Stimulated activated CD4-positive, alpha-beta T cell treated with anti-CD3 and anti-CD28 coated beads, Interleukin-4, amount 100 ng/mL, for 48 hours (primary cell): ENCODE data around the gene ATP8B4.

ENCODE experiments used
- DNase-seq, 2 donors: peaks; one replicate each; pipeline ENCODE4 v3.0.0-alpha.2; 2020; ENCODE audit warnings: low read depth in 2 of 2

The ATP8B4 gene

DNA sequence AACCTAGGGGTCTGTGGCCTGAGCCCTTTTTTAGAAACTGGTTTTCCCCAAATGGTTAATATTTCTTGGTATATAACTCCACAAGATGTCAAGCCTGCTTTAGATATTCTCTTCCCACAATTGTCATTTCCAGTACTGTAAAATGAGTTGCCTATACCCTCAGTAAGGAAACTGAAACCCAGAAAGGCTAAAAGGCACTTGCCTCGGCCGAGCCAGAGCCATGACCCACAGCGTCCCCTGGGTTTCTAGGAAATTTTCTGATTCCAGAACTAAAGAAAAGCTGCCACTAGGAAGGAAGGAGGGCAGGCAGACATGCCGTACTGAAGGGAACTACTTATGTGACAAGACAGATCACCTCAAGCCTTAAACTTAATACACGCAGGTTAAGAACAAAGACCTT, 59.1 kb downstream of the ATP8B4 start:
- DNase-seq: no peak

DNA sequence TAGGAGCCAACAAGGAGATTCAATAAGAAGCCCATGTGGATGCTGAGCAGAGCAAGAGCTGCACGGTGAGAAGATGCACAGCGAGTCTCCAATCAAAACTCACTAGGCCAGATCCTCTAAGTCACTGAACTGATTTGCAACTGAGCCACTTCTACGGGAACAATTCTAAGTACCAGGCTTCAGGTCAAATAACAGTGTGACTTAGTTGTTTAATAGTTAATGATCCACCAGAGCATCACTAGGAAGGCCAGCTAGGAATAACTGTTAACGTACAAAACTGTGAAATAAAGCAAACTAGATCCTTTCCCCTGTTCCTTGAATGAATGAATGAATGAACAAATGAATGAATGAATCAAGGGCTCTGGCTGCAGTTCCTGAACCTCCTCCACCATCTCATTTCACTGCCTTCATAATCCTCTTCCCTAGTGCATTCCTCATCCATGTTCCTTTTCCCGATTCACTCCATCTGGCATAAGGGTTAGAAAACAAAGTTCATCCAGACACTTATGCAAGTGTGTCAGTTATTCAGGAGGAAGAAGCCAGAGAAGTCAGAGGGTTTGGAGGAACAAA, 59.7 kb downstream of the ATP8B4 start:
- DNase-seq: no peak

DNA sequence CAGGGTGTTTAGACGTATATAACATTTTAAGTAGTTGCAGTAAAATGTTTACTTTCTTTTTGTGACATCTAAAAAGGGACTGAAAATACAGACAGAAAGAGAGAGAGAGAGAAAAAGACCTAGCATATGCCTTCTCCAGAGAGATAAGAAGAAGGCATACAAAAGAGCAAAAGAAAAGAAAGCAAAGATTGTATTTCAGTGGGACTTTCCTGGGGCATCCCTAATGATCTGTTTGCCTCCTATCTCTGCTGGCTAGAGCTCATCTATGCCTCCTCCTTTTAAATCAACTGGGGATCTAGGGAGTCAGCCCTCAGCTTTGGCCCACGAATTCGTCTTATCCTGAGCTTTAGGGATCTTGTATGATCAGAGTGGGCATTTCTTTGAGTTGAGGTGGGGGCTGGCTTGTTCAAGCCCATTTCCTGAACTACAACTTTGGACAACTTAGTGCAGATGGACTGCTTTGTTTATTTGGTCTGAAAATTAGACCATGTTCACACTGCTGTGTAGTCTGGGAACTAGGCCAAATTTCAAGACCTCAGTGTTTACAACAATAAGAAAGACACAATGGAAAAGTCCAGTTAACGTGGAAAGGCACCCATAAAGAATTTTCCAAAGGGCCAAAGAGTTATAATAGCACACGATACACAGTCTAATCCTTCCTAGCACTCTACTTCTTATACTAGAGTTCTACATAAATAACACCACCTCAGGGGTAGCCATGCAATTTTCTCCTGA, 61.0 kb downstream of the ATP8B4 start:
- DNase-seq: no peak

DNA sequence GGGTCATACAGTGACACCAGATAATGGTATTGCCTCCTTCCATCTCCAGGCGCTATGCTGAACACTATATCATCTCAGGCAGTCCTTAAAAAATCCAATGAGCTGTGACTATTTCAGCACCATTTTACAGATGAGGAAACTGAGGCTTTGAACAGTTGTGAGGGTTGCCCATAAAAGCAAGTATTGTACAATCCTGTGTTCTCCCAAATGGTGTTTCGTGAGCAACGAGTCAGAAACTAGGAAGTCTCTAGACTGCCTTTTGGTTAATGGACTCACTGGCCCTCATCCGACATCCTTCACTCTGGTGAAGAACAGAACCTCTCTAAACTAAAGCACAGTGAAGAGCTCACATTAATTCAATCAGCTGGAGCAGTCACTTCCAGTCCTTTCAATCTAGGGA, 61.8 kb downstream of the ATP8B4 start:
- no peak for DNase-seq

DNA sequence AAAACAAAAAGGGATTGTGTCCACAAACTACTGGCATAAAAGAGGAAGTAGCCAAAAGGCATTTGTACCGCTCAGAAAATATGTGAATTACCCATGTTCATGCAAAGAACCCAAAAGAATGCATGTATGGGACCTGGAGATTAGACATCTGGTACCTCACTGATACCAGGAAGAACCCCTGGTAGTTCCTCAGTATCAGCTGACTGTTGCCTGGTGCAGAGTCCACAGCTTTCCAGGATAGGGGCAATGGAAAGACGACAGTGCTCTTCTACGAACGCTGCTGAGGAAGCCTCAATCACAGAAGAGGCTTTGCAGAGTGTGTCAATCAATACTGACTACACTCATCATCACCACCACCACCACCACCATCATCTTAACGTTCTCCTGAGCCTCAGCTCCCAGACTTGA, 63.3 kb downstream of the ATP8B4 start:
- DNase-seq: no peak

DNA sequence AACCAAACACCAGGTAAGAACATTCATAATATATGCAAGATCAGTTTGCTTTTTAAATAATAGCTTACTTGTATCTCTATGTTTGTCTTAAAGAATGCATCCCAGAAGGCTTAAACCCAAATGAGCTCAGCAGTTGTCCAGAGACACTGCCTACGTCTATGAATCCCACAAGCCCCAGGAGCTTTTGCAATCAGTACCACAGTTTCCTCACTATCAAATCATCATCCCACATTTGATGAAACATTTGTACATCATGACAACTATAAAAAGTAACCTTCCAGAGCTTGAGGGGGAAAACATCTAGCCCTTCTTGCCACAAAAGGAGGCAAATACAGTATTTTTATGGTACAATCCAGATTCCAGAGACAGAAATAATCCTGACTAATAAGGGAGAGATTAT, 63.7 kb downstream of the ATP8B4 start:
- DNase-seq: no peak

DNA sequence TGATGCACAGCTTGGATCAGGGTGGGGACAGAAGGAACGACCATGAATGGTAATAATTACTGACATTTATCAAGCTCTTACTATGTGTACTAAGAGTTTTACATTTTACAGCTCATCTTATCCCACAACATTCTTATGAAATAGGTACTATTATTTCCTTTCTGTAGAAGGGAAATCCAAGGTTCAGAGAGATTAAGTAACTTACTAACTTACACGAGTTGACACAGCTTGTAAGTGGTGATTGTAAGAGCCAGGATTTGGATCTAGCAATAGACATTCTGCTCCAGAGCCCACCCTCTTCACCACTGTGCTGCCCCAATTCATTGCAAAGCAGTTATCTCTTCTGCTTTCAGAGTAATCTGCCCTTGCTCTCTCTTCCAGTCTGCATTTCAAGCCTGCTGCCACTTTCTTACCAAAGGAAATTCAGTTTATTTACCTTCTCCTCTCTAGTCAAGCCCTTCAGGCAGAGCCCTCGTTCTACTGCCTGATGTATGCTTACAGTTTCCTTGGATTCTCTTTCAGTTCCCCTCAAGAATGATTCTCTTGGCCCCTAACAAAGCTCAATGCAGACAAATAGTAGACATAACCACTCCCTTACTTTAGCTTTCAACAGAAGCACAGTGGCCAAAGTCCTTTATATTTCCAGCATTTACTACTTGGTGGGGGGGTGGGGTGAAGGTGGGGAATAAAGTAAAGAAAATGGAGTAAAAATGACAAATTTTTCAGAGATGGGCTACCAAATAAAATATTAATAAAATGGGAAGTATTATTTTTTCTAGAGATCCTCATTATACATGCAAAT, 65.8 kb downstream of the ATP8B4 start:
- DNase-seq: no peak

DNA sequence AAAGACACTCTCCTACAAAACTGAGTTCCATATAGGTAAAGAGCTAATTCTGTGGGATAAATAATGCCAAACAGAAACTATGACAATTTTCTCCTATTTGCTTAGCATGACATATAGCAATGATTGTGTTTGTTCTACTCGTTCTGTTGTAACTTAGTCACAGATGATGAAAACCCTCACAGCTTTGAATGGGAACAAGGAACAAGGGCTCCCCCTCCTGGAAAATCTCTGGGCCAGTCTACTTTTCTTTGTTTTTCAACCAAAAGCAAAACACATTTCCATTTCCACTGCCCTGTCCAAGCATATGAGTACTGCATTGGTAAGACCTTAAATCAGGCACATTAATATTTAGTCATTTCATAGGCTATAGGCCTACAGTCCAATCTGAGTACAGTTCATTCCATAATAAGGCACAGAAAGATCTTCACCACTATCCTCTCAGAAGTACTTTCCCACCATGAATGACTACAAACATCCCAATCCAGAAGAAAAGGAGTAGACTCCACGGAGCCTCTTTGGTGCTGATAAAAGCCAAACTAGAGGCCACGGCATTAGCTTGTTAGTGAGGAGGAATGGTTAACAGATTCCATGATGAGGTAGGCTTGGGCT, 67.1 kb downstream of the ATP8B4 start:
- peak in 1 of 2 donors; percentile 5 for DNase-seq

DNA sequence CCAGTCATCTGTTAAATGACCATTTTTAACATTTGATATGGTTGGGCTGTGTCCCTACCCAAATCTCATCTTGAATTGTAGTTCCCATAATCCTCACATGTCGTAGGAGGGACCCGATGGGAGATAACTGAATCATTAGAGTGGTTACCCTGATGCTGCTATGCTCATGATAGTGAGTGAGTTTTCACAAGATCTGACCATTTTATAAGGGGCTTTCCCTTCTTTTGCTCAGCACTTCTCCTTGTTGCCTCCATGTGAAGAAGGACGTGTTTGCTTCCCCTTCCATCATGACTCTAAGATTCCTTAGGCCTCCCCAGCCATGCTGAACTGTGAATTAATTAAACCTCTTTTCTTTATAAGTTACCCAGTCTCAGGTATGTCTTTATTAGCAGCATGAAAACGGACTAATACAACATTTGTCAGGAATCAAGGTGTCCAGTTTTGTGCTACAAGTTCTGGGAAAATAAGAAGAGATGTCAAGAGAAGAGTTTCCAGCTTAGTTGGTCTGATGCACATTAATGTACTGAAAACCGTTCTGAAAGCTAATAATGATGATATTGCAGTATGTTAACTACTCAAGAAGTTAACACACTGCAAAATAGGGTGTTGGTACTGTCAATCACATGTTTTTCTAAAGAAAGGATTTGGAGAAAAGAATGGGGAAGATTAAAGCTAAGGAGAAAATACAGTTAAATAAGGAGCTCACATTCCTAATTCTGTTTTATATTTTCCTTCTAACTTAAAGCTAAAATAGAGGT, 67.9 kb downstream of the ATP8B4 start:
- no peak for DNase-seq

DNA sequence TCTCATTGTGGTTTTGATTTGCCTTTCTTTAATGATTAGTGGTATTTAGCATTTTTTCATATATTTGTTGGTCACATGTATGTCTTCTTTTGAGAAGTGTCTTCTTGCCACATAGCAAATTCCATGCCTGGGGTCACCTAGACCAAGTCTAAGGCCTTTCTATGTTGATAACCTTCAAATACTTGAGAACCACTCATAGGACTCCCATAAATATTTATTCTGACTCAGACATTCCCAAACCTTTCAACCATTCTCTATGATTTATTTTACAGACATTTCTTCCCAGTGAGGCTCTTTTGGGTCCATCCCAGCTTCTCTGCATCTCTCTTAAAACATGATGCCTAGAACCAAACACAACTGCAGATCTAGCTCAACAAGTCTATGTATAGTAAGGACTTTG, 69.2 kb downstream of the ATP8B4 start:
- DNase-seq: no peak

DNA sequence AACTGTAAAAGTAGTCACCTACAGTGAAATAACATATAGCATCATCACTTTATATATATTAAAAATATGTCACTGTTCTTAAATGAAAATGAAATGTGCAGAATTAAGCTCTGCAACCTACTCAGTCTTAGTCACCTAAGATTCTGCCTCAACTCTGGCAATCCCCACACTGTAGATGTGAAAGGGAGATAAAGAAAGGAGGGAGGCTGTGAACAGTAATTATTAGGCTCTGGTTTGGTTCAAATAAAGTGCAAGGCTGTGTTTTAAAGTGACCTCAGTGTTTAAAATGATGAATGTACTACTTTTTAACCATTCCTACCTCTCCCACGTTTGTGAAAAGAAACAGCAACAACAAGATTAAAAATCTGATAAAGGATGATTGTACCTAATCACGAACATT, 72.2 kb downstream of the ATP8B4 start:
- DNase-seq: no peak

DNA sequence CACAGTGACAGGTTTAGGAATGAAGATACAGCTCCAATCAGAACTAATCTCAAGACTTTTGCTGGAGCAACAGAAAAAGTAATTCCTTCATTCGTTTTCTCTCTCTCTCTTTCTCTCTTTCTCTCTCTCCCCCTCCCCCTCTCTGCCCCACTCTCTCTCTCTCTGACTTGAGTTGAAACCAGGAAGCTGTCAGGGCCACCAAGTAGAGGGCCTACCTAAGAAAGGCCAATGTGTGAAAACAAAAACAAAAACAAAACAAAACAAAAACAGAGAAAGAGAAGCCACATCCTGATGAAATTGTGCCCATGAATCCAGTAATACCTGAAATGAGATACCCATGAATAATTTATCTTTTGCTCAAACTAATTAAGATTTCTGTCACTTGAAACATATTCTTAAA, 72.9 kb downstream of the ATP8B4 start:
- no peak for DNase-seq

DNA sequence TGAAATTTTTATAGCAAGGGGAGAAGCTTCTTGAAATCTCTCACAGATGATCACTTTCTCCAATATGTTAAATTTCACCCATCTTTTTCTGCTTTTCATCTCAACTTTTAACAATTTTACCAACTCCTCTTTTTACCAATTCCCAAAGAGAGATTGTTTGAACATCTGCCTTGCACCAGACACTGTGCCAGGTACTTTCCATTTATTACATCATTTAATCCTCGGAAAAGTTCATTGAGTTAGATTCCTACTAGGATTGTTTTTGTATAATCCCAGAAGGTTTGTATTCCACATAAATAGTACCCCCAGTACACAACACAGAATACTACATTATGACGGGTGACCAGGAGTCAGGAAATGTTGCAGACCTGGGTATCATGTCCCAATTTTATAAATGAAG, 74.1 kb downstream of the ATP8B4 start:
- no peak for DNase-seq

DNA sequence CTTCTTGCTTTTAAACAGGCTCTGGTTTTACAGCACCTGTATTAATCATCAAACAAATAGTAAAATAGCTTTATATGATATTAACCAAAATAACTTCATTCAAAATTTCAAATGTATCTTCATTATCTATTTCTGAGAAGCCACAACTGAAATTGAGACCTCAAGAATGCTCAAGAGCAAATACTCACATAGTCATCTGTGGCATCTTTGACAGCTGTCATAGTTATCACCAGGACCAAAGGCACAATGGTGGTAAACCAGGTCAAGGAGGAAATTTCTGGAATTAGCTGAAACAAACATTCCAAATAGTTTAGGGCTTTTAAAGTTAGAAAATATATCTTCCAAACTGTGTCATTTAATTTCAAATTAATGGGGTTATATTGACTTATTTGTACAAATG, 74.6 kb downstream of the ATP8B4 start:
- no peak for DNase-seq

DNA sequence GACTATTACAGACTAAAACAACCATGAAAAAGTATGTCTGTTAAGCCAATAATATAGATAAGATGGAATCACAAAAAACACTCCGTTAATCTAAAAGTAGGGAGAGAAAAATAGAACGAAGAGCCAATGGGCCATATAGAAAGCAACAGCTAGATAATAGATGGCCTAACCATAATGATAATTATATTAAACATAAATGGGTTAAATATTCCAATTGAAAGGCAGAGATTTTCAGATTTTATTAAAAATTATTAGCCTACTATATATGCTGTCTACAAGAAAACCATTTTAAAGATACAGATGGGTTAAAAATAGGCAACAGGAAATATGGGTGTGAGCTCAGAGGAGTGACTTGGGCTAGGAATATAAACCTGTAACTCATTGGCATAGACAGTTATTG, 76.3 kb downstream of the ATP8B4 start:
- DNase-seq: no peak

DNA sequence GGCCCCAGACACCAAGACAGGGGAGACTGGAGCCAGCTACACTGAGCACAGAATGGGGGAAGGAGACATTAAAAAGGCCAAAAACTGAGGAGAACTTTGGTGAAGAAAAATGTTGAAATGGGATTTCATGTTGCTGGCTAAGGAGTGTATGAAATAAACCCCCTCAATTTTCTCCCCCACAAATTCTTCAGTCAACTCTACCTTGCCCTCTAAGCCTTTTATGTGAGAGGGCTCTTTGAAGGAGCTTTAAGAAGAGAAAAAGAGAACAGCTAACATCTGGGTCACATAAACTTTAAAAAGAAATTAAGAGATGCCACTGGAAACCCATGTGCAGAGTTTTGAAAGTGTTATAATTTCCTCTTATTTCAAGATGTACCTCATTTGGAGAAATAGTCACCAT, 88.6 kb downstream of the ATP8B4 start:
- DNase-seq: no peak

DNA sequence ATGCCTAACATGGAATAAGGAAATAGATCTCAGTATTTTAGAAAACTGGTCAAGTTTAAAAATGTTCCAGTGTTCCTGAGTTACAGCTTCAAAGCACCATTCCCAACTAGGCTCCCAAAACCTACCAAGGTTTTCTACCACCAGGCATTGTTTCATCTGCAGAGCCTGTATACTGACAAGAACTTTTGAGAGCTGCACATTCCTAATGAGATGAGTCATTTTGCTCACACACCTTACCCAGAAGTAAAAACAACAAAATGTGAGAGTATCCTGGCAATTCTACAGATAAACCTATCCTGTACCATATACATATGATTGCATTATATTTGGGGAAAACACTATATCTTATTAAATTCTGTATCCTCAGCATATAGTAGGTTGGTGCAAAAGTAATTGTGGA, 90.7 kb downstream of the ATP8B4 start:
- no peak for DNase-seq

DNA sequence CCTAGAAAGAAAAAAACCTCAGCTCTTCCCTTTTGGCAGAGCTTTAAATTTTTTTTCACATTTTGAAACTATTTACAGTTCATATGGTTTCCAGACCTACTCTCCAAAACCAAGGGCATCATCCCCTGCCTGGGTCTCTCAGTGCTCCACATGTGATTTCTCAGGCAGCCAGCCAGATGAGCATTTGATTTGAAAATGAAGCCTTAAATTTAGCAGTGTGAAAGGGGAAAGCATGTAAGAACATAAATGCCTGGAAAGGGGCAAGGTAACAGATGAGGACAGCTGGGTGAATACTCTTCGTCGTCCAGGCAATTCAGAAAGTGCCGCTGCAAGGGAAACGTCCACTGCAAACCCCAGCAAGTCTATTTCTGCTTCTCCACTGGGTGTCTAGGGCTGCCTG, 94.8 kb downstream of the ATP8B4 start:
- DNase-seq: no peak

DNA sequence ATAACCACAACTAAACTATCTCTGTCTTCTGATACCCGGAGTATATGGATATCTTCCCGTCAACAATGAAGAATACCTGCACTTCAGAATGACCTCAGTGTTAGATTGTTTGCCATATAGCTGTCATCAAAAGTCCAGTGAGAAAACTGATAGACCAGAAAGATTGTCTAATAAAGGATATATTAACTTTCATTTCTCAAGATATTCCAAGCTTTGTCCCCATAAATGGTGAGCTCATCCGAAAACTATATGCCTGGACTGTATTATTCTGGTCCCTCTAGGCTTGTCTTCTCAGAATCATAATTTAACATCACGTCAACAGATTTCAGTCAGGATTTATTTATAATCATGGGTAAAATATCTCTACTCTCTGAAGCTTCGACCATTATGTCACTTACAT, 100.5 kb downstream of the ATP8B4 start:
- no peak for DNase-seq

DNA sequence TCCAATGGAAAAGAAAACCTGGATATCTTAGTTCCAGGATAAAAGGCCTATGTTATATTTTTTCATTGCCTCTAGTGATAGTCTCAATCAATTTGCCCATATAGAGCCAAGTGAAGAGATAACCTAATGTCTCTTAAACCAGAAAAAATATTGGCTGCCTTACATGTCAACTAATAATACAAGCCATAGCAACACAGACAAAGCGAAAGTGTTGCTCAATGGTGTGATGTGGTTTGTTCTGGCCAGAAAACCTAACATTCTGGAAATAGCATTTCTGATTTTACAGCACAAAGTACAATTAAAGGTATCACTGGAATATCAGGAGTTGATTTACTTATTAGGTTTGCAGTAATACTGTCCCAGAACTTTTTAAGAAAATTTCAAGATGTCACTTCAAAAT, 101.5 kb downstream of the ATP8B4 start:
- no peak for DNase-seq

DNA sequence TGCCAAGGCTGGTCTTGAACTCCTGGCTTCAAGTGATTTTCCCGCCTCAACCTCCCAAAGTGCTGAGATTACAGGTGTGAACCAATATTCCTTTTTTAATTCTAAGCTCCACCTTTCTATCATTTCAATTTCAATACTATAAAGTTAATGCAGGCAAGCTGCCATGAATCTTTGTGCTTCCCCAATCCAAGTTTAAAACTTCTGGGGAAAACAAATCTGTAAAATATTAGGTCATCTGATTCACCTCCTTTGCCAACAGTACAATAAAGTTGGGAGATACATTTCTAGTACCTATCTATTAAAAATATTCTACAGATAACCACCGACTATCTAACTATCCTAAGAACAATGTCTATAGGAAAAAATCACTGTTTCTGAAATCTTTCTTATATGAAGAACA, 102.1 kb downstream of the ATP8B4 start:
- DNase-seq: no peak

DNA sequence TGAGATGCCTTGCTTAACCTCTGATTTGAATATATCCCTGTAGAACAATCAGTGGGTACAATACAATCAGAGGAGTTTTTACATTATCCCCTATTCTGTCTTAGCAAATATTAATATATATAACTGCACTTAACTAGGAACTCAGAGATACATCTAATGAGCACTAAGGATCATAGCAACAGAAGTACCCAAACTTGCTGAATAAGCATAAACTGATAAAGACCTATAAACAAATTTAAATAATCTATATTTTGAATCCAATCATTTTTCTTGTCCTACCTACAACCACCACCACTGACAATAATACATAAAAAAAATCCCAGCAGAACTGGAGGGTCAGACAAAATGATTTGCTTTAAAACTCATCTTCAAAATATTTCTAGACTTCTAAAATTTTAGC, 106.2 kb downstream of the ATP8B4 start:
- no peak for DNase-seq
